Measurements from ENCODE around the gene TNFRSF18. TPM values are rescaled to one million over a fixed set of nuclear protein-coding genes. Genes with fewer than 3 reads are reported as not detected.
"Not testable (repeated sequence)": the region's sequence is repeated elsewhere in the genome, so short reads cannot be mapped to it uniquely, and the experiment has no call there.

Gene TNFRSF18
- total RNA-seq, 2 donors from 2014 or later, result 43.6 to 250 TPM

DNA sequence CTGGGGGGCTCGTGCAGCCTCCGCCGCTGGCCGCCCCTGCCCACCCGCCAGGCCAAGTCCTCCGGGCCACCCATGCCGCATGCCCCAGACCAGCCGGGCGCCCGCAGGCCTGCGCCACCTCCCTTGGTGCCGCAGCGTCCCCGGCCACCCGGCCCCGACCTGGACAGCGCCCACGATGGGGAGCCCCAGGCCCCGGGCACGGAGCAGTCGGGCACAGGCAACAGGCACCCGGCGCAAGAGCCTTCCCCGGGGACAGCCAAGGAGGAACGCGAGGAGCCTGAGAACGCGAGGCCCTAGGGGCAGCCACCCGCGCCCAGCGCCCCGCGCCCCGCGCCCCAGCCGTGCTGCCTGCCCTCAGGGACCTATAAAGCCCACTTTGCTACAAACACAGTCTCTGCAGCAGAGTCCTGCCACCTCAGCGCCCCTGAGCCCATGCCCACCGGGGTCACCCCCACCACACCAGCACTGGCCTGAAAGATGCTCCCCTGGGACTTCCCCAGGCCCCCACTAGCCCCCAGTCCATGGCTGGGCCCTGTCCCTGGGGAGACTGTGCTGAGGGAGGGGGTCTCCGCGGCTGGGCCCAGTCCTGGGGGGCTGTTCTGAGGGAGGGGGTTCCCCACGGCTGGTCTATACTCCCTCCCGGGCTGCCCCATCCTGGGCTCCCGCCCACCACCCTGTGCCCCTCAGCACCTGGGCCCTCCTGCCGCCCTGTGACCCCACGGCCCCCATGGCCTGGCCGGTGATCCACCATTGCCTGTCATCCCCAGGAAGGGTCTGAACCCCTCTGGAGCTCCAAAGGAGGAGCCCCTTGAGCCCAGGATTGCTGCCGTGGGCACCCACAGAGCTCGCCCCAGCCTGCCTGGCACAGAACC, 8.6 kb downstream of the TNFRSF18 start:
- peaks cover 0 to 13% of the 10 kb centered on the region in 2 donors for H3K9me3 Mint-ChIP-seq
- H3K36me3 Mint-ChIP-seq, result peaks cover 0 to 9% of the 10 kb centered on the region in 2 donors
- peak in 1 of 2 donors; percentile 60 for DNase-seq (ENCODE audit: low spot score in 2 of 2)
- peak overlapping the region in 1 of 2 donors; percentile 25 for H3K27ac Mint-ChIP-seq
- no peak for ATAC-seq

GRCh38 chr1:1197188-1197500, 9.2 kb downstream of the TNFRSF18 start:
- ATAC-seq (no peak), DNase-seq (ENCODE audit: low spot score in 2 of 2) (no peak)
- peaks cover 0 to 9% of the 10 kb centered on the region in 2 donors for H3K36me3 Mint-ChIP-seq
- peaks cover 0 to 15% of the 10 kb centered on the region in 2 donors for H3K9me3 Mint-ChIP-seq
- peak overlapping the region in 1 of 2 donors; percentile 71 for H3K27ac Mint-ChIP-seq

GRCh38 chr1:1196431-1197187, 9.8 kb downstream of the TNFRSF18 start:
- DNase-seq (ENCODE audit: low spot score in 2 of 2) (peak in 1 of 2 donors; percentile 55), ATAC-seq (no peak)
- Mint-ChIP-seq H3K36me3 (peaks cover 0 to 9% of the 10 kb centered on the region in 2 donors), H3K9me3 (peaks cover 0 to 19% of the 10 kb centered on the region in 2 donors), H3K27ac (peak overlapping the region in 1 of 2 donors; percentile 71)

DNA sequence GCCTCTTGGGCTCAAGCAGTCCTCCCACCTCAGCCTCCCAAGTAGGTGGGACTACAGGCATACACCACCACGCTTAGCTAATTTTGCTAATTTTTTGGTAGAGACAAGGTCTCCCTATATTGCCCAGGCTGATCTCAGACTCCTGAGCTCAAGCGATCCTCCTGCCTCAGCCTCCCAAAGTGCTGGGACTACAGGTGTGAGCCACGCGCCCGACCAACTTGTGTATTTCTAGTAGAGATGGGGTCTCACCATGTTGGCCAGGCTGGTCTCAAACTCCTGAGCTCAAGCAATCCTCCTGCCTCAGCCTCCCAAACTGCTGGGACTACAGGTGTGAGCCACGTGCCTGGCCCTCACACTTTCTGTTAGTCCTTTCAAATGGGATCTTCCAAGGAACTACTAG, 10.7 kb downstream of the TNFRSF18 start:
- H3K36me3 Mint-ChIP-seq; DNase-seq (ENCODE audit: low spot score in 2 of 2); ATAC-seq: not testable (repeated sequence)
- peak overlapping the region in 1 of 2 donors; percentile 71 for H3K27ac Mint-ChIP-seq
- H3K9me3 Mint-ChIP-seq, result peaks cover 0 to 19% of the 10 kb centered on the region in 2 donors

- H3K27ac Mint-ChIP-seq, result no peak overlapping the region
- ATAC-seq (no peak), DNase-seq (ENCODE audit: low spot score in 2 of 2) (no peak)
- peaks cover 0 to 9% of the 10 kb centered on the region in 2 donors for H3K36me3 Mint-ChIP-seq
- peaks cover 0 to 19% of the 10 kb centered on the region in 2 donors for H3K9me3 Mint-ChIP-seq
Observed at GRCh38 chr1:1194723-1195122, 11.7 kb downstream of the TNFRSF18 start.

DNA sequence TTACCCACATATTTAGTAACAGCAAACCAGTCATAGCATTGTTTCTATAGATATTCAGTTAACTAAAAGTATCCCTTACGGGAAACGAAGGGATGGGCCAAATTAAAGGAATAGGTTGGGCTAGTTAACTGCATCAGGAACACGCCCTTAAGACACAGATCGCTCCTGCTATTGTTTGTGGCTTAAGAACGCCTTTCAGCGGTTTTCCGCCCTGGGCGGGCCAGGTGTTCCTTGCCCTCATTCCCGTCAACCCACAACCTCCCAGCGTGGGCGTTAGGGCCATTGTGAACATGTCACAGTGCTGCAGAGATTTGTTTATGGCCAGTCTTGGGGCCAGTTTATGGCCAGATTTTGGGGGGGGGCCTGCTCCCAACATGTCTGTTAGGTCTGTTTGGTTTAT, 14.7 kb downstream of the TNFRSF18 start:
- peaks cover 0 to 9% of the 10 kb centered on the region in 2 donors for H3K36me3 Mint-ChIP-seq
- peaks cover 0 to 19% of the 10 kb centered on the region in 2 donors for H3K9me3 Mint-ChIP-seq
- no peak overlapping the region for H3K27ac Mint-ChIP-seq
- DNase-seq (ENCODE audit: low spot score in 2 of 2) (no peak), ATAC-seq (no peak)

DNA sequence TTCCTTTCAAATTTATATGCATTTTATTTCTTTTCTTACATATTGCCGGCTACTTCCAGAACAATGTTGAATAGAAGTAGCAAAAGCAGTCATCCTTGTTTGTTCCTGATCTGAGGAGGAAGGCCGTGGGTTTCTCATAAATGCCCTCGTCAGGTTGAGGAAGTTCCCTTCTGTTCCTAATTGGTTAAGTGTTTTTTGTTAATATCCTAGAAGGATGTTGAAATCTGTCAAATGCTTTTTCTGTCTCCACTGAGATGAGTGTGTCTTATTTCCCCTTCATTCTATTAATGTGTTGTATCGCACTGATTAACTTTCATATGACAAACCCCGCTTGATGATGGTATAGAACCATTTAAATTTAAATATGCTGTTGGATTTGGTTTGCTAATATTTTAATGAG, 17.3 kb downstream of the TNFRSF18 start:
- ATAC-seq (no peak), DNase-seq (ENCODE audit: low spot score in 2 of 2) (no peak)
- Mint-ChIP-seq H3K27ac (no peak overlapping the region), H3K9me3 (peaks cover 0 to 7% of the 10 kb centered on the region in 2 donors), H3K36me3 (no peaks in the 10 kb centered on the region)

- DNase-seq (ENCODE audit: low spot score in 2 of 2), result no peak
- peaks cover 0 to 6% of the 10 kb centered on the region in 2 donors for H3K9me3 Mint-ChIP-seq
- ATAC-seq, result no peak
- H3K36me3 Mint-ChIP-seq, result no peaks in the 10 kb centered on the region
- no peak overlapping the region for H3K27ac Mint-ChIP-seq
Observed at GRCh38 chr1:1187938-1188337, 18.5 kb downstream of the TNFRSF18 start.

DNA sequence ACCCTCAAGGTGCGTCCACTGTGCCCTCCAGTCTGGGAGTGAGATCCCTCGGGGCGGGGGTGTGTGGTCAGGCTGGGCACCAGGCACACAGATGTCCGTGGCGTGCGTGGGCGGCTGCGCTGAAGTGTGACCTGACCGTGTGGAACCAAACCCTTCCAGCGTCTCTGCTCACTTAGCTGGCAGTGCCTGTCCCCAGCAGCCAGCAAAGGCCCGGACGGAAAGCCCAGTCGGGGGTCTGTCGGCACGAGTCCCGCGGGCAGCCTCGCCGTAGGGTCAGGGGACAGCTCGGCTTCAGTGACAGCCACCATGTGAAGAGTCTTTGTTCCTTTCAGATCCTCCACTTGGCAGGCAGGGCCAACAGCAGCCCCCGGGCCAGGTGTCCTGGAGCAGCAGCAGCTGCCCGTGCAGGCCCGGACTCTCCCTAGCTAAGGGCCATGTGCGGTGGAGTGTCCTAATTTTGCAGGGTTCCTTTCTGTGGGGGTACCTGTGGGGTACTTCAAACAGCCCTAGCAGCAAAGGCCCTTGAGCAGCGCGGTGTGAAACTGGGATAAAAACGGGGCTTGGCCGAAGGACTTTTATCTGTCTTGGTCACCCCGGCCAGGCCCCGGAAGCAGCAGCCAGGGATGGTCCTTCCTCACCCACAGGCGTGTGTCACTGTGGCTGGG, 21.2 kb downstream of the TNFRSF18 start:
- no peaks in the 10 kb centered on the region for H3K9me3 Mint-ChIP-seq
- H3K27ac Mint-ChIP-seq, result no peak overlapping the region
- H3K36me3 Mint-ChIP-seq, result no peaks in the 10 kb centered on the region
- ATAC-seq (no peak), DNase-seq (ENCODE audit: low spot score in 2 of 2) (peak in 1 of 2 donors; percentile 53)

DNA sequence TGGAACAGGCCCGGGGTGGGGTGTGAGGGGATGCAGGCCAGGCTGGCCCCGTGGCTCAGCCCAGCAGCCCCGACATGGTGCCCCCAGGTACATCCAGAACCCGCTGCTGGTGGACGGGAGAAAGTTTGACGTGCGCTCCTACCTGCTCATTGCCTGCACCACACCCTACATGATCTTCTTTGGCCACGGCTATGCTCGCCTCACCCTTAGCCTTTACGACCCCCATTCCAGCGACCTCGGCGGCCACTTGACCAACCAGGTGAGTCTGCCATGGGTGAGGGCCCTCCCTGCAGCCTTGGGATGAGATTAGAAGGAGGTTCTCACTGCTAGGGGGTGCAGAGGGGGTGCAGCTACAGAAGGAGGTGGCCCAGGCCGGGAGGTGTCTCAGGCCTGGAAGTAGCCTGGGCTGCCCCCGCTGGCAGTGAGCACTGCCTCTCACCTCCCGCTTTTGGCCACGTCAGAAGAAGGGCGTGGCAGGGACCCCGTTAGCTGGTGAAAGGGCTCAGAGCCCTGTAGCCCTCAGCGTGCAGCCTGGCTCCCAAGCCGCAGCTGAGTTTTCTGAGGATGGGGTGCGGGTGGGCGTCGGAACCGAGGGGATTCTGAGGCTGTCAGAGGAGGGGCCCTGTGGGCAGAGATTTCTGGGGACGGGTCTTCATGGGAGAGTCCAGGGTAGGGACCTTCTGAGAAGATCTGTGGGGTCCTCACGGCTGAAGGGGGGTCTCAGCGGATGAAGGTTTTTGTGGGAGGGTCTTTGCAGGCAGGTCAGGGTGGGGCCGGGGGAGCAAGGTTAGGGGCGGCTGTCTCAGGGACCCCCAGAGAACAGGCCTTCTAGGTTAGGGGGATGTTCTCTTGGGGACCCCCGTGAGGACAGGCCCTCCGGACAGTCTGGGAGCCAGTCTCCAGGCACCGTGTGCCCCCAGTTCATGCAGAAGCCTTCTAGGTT, 22.3 kb downstream of the TNFRSF18 start:
- Mint-ChIP-seq H3K27ac (peak overlapping the region in 1 of 2 donors; percentile 68), H3K36me3 (no peaks in the 10 kb centered on the region), H3K9me3 (no peaks in the 10 kb centered on the region)
- ATAC-seq, result no peak
- no peak for DNase-seq (ENCODE audit: low spot score in 2 of 2)

- DNase-seq (ENCODE audit: low spot score in 2 of 2), result peak in 1 of 2 donors; percentile 54
- no peaks in the 10 kb centered on the region for H3K9me3 Mint-ChIP-seq
- ATAC-seq, result no peak
- peak overlapping the region in 1 of 2 donors; percentile 68 for H3K27ac Mint-ChIP-seq
- H3K36me3 Mint-ChIP-seq, result no peaks in the 10 kb centered on the region
Observed at GRCh38 chr1:1183221-1183747, 23.1 kb downstream of the TNFRSF18 start.

DNA sequence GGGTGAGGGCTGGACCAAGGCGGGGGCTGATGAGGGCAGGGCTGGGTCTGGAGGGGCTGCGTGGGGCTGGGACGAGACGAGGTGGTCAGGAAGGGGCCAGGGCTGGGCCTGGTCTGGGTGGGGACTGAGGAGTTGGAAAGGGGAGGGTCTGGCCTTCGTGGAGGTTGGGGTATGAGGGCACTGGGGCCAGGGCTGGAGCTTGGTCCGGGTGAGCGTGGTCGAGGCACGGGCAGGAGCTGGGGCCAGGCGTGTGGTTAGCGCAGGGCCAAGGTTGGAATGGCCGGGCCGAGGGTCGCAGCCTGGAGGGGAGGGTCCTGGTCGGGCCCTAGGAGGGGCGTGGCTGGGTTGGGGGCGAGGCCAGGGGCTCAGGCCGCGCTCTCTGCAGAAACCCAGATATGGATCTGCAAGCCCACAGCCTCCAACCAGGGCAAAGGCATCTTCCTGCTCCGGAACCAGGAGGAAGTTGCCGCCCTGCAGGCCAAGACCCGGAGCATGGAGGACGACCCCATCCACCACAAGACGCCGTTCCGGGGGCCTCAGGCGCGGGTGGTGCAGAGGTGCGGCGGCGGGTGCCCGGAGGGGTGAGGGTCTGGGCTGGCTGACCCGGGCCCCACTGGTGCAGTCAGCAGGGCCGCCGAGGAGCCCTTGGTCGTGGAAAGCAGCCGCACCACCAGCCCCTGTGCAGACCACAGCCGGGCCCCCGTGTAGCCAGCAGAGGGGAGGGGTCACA, 23.7 kb downstream of the TNFRSF18 start:
- ATAC-seq (no peak), DNase-seq (ENCODE audit: low spot score in 2 of 2) (peak in 1 of 2 donors; percentile 52)
- no peak overlapping the region for H3K27ac Mint-ChIP-seq
- H3K9me3 Mint-ChIP-seq, result no peaks in the 10 kb centered on the region
- no peaks in the 10 kb centered on the region for H3K36me3 Mint-ChIP-seq

DNA sequence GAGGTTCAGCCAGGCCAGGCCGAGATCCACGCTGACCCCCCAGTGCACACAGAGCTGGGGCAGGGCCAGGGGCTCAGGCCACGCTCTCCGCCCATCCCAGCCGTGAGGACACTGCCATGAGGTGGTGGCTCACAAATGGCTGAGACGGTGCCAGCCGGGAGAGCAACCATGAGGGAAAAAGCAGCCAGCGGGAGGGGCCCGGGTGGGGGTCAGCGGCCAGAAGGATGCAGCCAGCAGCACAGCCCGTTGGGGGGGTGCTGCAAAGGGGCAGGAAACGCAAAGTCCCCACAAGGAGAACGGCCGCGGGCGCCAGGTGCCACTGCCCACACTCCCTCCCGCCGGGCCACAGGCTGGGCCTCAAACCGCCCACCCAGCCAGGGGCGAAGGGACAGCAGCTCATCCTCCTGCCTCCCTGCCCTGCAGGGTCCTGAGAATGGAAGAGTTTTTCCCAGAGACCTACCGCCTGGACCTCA, 24.4 kb downstream of the TNFRSF18 start:
- DNase-seq (ENCODE audit: low spot score in 2 of 2), result peak in 1 of 2 donors; percentile 50
- H3K27ac Mint-ChIP-seq, result no peak overlapping the region
- H3K9me3 Mint-ChIP-seq, result no peaks in the 10 kb centered on the region
- H3K36me3 Mint-ChIP-seq, result no peaks in the 10 kb centered on the region
- ATAC-seq, result no peak

DNA sequence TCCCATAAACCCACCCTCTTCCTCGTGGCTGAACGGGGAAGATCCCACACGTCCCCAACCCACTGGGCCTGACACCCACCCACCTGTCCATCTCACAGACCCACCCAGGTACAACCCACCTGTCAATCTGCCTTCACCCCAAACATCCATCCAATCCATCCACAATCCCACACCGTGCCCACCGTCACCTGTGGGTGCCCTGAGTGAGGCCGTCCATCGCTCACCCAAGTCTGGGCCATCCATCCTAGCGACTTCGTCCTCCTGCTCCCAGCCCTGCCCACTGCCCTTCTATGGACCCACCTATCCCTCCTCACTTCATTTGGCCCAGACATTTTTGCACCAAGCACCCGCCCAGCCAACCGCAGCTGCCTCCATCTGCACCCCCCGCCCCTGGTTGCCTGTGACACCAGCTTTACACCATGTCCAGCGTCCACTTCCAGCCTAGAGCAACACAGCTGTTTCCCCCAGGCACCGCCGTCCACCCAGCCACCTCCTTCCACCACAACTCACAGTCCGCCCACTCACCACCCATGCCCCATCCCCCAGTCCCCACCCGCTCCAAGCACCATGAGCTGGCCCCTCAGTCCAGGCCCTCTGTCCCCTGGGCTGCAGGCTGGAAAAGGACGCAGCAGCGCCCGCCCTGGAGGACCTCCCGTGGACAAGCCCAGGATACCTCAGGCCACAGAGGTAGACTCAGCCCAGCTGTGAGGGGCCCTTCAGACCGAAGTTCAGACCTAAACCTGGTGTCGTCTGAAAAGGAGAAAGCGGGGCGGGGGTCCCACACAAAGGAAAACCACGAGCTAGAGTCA, 25.1 kb downstream of the TNFRSF18 start:
- H3K9me3 Mint-ChIP-seq, result no peaks in the 10 kb centered on the region
- no peak overlapping the region for H3K27ac Mint-ChIP-seq
- no peak for ATAC-seq

More for the DNA sequence above, 25.1 kb downstream of the TNFRSF18 start:
- DNase-seq (ENCODE audit: low spot score in 2 of 2), result no peak
- no peaks in the 10 kb centered on the region for H3K36me3 Mint-ChIP-seq

All from activated naive CD4-positive, alpha-beta T cell treated with anti-CD3 and anti-CD28 coated beads, Interleukin-2, amount 50 U/mL, for 72 hours (primary cell).